CD4-positive, alpha-beta T cell treated with Interleukin-4 for 4 hours (primary cell): Measurements from ENCODE around the gene PIP5K1B.

ENCODE experiments used
- DNase-seq: peaks from one replicate; pipeline ENCODE4 v3.0.0-alpha.2; 2020

PIP5K1B gene

GRCh38 chr9:68822596-68823165, 117.6 kb downstream of the PIP5K1B start:
- DNase-seq, result no peak

DNA sequence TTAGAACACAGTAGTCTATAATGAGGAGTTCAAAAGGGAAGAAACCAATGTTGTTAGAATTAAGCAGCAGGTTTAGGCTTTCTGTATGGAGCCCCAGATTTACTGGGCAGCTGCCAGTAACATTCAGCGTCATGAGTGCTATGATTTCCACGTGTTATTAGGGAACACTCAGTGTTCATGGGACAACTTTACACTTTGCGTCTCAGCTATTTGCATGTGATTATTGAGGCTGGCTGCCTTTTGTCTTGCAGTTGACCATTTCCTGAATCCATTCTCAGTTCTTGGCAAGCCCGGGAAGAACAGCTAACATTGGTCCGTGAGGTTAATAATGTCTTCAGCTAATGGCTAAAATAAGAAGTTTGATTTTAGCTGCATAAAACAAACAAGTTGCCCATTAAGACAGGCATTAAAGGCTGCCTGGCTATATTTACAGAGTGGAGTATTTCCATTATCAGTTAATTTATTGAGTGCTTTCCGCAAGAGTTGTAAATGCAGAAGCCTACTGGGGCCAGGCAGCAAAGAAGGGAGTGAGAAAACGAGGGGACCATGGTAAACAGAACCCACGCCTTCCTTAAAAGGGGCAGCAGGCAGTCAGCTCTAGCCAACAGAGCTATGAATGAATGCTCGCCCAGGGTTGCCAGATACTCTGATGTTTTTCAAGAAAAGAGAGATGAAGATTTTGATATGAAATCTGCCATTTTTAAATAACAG, 120.9 kb downstream of the PIP5K1B start:
- no peak for DNase-seq

- no peak for DNase-seq
Observed at GRCh38 chr9:68827837-68828744, 123.1 kb downstream of the PIP5K1B start.

DNA sequence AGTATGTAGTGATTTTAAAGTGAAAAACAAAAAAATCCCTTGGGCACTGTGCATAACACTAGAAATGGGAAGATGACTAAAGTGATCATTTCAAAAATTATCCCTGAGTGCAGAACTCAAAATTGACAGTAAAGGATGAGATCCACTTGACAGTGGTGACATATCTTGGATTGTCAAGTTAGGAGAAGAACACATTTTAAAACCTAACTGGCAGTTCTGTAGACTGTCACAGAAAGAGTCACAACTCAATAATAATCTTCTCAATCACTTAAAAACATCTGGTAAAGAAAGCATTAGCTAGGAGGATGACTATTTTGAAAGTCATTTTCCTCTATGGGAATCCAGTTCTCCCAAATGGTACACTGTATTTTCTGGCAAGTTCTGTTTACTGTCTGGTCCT, 127.1 kb downstream of the PIP5K1B start:
- no peak for DNase-seq

GRCh38 chr9:68832861-68833518, 128.0 kb downstream of the PIP5K1B start:
- no peak for DNase-seq

DNA sequence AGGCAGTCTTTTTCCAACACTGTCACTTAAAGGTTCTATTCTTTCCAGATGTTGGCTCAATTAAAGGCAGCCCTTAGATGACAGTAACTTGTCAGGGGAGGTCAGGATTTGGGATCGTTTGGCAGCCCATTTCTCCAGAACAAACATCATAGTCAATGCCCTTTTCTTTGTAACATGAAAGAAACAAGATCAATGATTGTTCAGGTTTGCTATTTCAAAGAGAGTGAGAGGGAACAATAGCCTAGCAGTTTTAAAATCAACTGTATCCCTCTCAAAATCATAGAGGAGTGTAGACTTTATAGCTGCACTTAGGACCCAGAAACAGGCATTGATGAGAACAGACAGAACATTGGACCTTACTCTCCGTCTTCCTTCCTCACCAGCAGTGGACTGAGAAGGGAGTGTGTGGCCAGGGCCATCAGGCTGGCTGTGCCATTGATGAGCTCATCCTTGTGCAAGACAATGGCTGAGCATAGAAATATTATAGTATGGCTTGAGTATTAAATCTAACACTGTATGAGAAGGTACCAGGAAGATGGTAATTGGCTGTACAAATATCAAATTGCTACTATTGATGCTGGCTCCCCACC, 130.0 kb downstream of the PIP5K1B start:
- DNase-seq, result no peak

DNA sequence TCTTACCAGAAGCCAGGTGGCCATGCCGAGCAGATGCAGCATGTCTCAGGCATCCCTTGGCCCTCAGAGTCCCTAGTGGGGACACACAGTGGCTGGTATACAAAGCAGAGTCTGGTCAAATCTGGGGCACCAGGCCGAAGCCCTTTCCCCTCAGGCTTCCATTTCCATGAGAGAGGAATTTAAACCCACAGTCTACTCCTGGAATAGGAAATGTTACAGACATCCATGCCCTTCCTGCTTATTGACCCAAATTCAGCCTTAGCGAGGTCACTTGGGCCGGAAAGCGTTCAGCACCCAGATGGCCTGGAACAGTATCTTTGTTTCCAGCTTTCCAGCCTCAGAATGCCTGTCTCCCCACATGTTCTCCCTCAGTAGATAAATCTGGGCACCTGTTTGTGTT, 131.7 kb downstream of the PIP5K1B start:
- no peak for DNase-seq

DNA sequence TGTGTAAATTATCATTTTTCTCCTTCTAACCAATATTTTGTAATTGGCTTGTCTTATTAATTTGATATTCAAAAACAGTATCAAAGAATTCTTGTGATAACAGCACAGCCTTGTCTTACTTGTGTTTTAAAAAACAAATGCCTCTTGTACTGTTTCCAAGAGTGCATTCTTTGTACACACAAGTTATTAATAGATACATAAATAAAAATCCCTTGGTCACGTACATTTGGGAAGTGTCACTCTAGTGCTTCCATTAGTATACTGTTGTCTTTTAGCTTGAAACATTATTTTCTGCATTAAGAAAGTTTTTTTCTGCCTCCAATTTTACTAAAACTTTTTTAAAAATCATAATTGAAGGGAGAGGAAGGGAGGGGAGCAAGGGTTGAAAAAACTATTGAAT, 133.2 kb downstream of the PIP5K1B start:
- DNase-seq, result no peak

DNA sequence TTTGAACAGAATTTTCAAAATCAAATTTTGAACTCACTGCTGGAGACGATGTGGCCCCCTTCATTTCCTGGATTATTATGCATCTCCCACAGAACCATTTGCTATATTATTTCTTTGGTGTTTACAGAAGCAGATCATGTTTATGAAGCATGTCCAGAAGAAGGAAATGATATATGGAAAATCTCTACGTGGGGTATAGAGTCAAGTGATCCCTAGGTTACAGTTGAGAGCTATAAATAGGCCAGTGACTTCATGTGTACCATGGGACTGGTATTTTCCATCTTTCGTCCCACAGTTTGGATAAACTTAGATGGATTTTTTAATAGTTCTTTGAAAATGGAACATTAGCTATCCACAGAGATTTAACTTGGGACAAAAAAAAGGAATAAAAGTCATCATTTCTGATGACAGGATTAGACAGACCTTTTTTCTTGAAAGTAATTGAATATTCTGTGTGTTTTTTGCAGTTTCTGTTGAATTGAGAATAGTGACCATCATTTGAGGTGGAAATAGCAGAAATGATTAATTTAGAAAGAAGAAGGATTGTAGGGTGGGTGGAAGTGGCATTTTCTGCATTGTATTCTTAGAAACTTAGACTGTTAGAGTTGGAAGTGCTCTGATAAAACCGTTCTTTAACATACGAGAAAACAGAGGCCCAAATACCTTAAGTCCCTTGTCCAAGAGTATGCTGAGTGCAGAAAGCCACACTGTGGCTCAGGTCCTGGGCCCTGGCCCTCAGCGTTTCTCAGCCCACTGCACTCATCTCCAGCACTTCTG, 136.4 kb downstream of the PIP5K1B start:
- DNase-seq, result no peak

- DNase-seq, result no peak
Observed at GRCh38 chr9:68842568-68842967, 137.5 kb downstream of the PIP5K1B start.

DNA sequence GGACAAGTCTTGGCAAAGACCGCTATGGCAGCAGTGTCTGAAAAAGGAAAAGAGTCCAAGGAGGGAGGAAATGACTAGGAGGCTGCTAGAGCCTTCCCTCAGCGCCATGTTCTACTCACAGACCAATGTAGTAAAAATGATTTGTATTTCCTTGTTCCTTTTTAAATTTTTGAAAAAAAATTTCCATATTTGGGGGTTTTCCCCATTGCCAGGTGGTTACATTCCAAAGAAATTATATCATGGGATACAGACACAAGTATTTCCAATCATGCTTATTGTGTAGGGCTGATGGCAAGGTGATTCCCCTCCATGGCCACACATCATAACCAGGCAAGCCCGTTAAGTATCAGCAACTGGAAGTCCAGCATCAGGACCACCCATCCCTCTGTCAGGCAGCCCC, 138.2 kb downstream of the PIP5K1B start:
- no peak for DNase-seq

DNA sequence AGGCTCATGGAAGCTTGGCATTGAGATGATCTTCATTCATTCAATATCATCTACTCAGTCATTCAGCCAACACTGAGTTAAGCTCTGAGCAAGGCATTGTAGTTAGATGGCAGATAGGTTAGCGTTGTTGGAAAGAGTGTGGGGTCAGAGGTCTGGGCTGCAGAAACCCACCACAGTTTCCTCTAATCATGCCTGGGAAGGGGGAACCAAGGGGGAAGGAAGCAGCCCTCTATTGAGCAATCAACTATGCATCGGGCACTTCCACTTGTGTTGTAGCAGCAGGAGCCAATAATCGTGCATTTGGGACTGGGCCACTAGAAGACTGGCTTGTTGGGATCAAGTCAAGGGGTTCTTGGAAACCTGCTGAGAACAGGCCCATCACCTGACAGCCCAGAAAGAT, 139.1 kb downstream of the PIP5K1B start:
- no peak for DNase-seq

- DNase-seq, result no peak
Observed at GRCh38 chr9:68844631-68845612, 139.9 kb downstream of the PIP5K1B start.

- DNase-seq, result no peak
Observed at GRCh38 chr9:68847765-68848164, 142.7 kb downstream of the PIP5K1B start.

- no peak for DNase-seq
Observed at GRCh38 chr9:68851657-68852056, 146.6 kb downstream of the PIP5K1B start.

DNA sequence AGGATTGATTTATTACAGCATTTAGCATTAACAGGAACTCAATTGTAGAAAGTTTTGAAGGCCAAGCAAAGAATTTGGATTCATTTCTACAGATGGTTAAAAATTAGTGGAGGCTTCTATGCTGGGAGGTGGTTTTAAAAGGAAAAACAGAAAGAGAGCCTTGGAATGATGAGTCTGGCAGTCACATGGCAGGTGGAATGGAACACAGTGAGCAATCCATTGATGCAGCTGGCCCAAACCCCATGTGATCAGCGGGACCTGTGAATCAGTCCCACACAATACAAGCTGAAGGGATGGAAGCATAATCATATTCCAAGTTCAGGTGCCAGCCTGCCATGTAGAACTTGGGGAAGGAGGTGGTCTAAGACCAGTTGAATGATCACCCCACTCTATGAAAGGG, 147.9 kb downstream of the PIP5K1B start:
- no peak for DNase-seq

- DNase-seq, result no peak
Observed at GRCh38 chr9:68859347-68859746, 154.3 kb downstream of the PIP5K1B start.

- DNase-seq, result no peak
Observed at GRCh38 chr9:68860419-68860818, 155.4 kb downstream of the PIP5K1B start.

- no peak for DNase-seq
Observed at GRCh38 chr9:68861436-68861835, 156.4 kb downstream of the PIP5K1B start.

DNA sequence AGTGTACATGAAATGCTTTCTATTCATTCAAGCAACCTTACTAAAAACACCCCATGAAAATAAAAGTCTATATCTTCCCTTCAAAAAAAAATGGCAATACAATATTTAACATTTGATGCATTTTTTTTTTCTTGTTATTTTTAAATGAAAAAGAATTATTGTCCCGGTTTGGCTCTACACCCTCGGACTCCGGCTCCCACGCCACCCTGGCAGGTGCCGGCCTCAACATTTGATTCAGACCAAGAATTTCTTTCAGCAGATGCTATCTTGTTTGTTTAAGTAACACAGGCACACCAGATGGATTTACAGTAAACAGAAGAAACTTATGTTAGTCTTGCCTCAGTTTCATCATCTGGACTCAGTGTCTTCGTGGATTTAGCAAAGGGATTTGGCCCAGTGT, 162.0 kb downstream of the PIP5K1B start:
- DNase-seq, result no peak

GRCh38 chr9:68869022-68869421, 164.0 kb downstream of the PIP5K1B start:
- no peak for DNase-seq
